HCEC 1CT (cell line): ENCODE data around the gene SLC25A33.
"Not testable (repeated sequence)": the region's sequence is repeated elsewhere in the genome, so short reads cannot be mapped to it uniquely, and the experiment has no call there.

Experiments used
- DNase-seq: peaks from one replicate; pipeline ENCODE4 v3.0.0-alpha.2; 2017

The SLC25A33 gene, protein sequence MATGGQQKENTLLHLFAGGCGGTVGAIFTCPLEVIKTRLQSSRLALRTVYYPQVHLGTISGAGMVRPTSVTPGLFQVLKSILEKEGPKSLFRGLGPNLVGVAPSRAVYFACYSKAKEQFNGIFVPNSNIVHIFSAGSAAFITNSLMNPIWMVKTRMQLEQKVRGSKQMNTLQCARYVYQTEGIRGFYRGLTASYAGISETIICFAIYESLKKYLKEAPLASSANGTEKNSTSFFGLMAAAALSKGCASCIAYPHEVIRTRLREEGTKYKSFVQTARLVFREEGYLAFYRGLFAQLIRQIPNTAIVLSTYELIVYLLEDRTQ

DNA sequence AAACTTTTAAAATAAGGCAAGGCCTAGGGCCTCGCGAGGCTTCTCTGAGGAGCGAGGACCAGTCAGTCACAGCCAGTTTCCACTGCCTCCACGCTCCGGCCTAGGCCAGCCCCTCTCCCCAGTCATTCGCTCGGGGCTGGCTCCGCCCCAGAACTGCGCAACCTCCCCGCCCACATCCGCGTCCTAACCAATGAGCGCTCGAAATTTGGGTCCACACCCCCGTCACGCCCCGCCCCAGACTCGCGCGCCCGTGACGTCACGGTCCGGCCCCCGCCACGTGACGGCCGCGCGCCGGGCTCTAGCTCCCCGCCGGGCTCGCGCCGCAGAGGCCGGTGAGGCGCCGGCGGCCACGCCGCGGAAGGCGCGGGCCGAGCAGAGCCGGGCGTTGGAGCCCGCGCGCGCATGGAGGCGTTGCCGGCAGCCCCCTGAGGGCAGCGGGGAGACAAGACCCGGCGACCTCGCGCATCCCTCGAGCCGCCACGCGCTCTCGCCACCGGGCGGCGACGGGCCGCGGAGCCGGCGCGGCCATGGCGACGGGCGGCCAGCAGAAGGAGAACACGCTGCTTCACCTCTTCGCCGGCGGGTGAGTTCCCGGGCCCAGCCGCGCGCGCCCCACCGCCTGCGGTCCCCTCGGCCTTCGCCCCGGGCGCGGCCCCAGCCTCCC lies at the start of gene SLC25A33:
TSS of gene SLC25A33 (plus strand) at position 301 of the 664 bp plus-strand sequence. CDS start at position 528, 227 bp downstream.
- DNase-seq, result peak; percentile 96

DNA sequence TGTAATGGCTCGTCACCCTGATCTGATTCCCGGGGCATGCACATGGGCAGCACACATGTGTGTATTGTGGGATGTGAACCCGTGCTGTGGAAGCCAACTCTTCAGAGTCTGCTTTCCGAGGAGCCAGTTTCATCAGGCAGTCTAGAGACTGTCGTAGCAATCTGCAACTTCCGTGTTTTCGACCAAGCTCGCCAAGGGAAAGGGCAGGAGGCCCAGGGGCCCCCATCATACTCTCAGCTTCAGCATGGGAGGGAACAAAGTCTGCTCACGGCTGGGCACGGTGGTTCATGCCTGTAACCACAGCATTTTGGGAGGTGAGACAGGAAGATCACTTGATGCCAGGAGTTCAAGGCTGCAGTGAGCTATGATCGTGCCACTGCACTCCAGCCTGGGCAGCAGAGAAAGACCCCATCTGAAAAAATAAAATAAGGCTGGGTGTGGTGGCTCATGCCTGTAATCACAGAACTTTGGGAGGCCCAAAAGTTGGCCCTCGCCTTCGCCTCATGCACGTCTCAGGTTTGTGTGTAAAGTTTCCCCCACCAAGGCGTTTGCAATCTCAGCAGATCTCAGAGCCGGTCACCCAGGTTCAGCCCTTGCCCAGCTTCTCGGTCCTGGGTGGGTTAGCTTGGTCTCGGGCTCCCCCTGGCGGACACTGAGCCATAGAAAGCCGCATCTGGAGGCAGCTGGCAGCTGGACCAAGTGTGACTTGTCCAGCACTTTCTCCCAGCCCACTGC lies 48.5 kb upstream of the SLC25A33 start:
- DNase-seq, result peak; percentile 69

DNA sequence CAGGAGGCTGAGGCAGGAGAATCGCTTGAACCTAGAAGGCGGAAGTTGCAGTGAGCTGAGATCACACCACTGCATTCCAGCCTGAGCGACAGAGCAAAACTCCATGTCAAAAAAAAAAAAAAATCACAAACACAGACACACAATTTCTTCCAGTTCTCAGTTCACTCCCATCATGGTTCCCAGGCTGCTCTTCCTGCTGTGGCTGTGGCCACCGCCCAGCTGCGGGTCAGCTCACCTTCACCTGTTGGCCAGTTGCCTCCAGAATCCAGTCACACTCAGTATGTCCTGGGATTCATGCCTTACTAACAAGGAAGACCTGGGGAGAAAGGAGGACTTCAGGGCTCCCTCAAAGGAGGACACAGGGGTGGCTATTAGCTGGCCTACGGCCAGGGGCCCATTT lies 45.9 kb upstream of the SLC25A33 start:
- no peak for DNase-seq

DNA sequence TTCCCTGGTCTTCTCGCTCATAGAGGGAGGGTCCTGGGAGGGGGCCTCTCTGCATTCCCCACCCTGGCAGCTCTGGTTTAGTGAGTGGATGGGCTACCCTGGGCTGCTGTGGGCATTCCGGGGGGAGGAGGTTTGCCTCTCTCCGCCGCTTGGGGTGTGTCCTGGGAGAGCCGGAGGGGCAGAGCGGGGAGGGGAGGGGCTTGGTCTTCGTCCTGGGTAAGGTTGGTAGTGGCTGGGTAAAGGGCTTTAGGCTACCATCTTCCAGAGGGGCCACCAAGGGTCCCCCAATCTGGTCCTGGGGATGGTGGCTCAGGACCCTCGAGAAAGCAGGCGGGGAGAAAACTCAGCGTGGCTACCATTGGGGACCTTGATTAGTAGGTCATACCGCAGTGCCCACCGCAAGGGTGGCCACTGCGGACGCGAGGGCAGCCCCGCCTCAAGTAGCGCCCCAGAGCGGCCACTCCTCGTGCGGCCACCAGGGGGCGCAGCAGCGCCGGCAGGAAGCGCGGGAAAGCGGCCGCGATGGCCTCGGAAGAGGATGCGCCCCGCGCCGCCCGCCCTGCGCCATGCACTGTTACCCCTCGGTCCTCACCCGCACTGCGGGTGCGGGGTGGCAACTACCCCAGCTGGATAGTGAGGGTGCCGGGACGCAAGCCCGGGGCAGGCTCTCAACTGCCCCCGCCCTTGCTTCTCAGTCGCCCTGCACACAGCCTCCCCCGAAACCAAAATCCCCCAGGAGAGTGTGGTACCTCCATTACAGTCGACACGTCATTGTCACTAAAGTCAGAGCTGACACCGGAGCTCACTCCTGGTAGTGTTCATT lies 44.1 kb upstream of the SLC25A33 start:
- no peak for DNase-seq

DNA sequence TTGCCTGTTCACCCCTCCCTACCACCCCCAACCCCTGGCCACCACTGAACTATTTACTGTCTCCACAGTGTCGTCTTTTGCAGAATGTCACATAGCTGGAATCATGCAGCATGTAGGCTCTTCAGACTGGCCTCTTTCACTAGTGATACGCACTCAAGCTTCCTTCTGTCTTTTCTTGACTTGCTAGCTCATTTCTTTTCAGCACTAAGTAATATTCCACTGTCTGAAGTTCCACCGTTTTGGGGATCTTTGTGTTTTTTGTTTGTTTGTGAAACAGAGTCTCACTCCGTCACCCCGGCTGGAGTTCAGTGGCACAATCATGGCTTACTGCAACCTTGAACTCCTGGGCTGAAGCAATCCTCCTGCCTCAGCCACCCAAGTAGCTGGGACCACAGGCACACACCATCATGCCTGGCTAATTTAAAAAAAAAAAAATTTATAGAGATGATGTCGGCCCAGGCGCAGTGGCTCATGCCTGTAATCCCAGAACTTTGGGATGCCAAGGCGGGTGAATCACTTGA lies 43.4 kb upstream of the SLC25A33 start:
- DNase-seq, result no peak

DNA sequence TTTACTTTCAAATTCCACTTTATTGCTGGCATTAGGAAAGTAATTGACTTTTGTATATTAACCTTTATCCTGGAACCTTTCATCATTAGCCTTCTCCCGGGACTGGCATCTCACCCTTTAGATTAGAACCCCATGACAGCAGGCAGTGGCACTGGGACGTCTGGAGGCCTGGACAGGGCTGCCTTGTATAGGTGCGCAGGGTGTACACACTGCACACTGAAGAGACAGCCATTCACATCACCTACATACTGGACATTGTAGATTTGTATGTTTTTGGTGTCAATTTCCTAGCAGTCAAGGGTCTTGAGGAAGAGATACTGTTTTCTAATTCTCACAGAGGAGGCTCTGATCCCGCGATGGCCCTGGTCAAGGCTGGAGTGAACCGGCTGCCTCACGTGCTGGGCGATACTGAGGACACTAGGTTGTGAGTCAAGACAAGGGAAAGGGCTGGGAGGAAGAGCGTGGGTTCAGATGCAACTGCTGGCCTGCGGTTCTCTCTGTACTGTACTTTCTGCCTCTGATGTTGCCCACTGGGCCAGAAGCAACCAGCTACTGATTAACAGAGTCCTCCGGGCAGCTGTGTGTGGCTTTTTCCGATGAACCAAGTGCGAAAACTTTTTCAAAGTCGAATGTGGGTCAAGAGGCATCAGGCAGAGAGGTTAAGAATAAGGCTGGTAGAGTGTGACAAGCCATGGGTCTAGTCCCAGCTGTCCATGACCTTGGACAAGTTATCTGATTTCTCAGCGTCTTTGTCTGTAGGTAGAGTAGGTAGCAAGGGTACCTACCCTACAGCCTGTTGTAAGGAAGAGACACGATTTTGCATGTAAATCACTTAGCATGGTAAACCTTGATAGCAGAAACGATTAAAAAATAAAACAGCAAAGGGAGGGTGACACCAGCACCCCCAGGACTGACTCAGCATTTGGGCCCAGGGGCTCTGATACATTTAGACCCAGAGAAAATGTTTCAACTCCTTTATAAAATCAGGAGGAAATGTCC lies 38.2 kb upstream of the SLC25A33 start:
- no peak for DNase-seq

DNA sequence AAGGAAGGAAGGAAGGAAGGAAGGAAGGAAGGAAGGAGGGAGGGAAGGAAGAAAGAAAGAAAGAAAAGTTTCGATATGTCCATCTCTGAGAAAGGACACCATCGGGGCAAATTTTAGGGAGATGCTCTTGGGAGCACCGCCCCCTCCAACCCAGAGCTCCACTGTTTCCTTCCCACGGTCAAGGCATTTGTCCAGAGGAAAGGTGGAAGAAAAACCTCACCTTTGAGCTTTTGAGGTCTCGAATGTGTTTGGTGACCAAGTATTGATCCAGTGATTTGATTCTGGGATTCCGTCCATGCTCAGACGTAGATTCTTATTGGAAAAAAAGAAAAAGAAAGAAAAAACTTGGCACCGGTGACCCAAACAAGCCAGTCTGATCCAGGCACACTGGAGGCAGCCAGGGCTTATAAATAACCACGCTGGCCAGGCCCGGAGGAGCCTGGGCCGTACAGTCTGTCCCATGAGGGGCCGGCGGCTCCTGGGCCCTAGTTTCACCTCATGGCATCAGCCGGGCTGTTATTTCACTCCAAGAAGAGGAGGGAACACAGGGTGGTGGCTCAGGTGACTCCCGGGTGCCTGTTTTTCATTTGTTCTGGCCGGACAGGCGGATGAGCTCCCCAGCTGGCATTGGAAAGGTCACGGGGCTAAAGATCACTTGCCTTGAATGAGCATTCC lies 36.1 kb upstream of the SLC25A33 start:
- DNase-seq, result no peak

DNA sequence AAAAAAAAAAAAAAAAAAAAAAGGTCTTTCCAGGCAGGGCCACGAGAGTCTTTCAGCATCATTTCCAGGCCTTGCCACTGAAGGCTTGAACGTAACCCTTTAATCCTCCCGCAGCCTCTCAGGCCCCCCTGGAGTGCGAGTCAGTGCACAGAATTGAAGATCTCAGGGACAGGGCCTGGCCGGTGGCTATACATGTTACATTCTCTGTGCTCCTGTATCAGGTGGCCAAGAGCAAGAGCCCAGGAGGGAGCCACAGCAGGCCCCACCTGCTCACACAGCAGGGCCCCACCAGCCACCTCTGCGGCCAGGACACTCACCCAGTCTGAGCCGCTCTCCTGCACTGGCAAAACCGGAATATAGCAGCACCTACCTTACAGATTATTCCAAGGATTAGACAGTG lies 34.1 kb upstream of the SLC25A33 start:
- no peak for DNase-seq

DNA sequence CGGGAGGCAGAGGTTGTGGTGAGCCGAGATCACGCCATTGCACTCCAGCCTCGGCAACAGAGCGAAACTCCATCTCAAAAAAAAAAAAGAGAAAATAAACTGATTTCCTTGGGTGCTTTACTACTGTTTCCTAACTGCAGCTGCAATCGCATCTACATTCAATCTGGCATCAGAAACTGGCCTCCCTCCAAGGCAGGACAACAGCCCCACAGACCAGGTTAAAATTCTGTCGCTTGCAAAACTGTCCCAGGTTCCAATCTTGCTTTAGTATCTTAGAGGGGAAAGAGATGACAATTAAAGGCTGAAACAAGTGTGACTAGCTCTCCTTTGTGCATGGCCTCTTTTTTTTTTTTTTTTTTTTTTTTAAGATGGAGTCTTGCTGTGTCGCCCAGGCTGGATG lies 32.4 kb upstream of the SLC25A33 start:
- DNase-seq, result no peak

DNA sequence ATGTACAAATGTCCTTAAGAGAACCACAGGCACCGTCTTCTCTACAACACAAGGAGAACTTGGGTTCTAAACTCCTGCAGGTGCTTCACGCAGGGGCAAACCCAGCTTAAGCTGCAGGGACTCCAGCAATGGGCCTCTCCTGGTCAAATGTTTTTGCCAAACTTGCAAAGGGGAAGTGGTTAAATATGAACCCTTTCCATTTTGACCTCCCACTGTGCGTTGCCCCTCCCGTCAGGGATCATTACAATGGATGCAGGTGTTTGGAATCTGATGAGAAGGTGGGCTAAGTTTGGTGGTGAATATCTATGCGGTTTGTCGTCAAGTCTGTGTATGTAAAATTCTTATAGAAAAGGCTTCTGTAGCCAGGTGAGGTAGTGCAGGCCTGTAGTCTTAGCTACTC lies 29.1 kb upstream of the SLC25A33 start:
- no peak for DNase-seq

DNA sequence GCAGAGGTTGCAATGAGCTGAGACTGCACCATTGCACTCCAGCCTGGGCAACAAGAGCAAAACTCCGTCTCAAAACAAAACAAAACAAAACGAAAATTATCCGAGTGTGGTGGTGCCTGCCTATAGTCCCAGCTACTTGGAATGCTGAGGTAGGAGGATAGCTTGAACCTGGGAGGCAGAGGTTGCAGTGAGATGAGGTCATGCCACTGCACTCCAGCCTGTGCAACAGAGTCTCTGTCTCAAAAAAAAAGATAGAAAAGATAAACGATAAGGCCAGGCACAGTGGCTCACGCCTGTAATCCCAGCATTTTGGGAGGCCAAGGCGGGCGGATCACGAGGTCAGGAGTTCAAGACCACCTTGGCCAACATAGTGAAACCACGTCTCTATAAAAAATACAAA lies 23.7 kb upstream of the SLC25A33 start:
- DNase-seq, result not testable (repeated sequence)

DNA sequence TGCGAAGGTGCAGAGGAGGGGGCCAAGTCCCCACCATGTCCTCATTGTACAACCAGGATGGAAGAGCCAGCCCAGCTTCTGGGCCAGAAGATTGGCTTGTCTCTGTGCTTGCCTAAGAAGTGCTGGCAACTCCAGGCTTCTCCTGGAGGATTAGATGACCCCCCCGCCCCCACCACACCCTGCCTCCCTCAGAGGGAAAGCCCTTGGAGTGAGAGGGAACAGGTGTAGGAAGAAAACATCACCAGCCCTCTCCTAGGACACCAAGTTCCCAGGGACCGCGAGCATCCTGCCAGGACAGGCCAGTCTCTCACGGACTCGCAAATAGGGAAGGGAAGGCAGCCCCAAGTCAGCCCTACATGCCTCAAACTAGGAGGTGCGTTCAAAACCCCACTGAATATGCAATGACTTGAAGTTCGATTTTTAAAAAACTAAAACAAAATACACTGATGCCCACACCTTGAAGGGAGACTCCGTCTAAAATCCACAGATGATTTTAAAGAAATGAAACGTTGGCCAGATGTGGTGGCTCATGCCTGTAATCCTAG lies 20.7 kb upstream of the SLC25A33 start:
- no peak for DNase-seq

DNA sequence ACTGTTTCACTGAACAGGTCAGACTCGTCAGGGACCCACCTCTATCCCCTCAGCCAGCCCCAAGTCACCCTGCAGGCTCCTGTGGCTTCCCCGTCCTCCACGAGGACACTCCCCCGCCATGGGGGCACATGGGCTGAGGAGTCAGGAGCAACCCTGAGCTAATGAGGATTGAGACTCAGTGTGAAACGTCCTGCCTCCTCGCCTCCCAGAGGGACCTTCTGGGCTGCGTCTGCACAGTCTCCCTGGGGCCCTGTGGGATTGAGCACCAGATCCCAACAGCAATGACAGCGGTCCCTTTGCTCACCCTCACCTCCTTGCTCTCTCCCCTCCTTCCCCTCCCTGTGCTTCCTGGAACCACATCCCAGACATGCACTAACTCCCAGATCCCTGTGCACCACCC lies 18.9 kb upstream of the SLC25A33 start:
- DNase-seq, result no peak

DNA sequence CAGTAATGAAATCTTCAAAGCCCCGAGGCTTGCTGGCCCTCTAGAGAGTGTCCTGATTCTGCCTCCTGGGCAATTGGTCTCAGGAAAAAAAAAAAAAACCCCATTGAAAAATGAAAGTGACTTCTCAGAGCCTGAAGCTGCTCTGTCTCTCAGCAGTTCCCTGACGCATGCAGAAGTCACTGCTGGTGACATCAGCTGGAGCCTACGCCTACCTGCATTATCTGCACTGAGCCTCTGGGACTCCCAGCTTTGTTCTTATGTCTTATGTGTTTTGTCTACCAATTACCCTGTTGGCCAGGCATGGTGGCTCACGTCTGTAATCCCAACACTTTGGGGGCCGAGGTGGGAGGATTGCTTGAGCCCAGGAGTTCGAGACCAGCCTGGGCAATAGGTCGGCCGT lies 10.1 kb upstream of the SLC25A33 start:
- DNase-seq, result no peak

DNA sequence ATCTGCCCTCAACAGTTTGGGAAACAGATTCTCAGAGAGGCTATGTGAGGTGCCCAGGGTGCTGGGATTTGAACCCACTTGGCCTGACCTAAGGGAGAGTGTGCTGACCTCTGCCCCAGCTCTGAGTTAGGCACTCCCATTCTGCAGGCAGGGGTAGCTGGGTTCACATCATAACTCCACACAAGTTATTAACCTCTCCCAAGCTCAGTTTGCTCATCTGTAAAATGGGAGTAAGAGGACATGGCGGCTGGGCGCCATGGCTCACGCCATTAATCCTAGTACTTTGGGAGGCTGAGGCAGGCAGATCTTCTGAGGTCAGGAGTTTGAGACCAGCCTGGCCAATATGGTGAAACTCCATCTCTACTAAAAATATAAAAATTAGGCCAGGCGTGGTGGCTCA lies 8.9 kb upstream of the SLC25A33 start:
- DNase-seq, result no peak

DNA sequence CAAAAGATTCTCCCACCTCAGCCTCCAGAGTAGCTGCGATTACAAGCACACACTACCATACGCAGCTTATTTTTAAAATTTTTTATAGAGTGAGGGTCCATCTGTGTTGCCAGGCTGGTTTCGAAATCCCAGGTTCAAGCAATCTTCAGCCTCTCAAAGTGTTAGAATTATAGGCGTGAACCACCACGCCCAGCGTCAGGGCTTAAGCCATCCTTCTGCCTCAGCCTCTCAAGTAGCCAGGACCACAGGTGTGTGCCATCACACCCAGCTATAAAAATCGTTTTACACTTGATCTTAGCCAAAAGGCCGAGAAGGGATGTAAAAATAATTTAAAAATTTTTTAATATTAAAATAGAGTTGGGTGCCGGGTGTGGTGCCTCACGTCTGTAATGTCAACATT lies 4.3 kb upstream of the SLC25A33 start:
- DNase-seq, result no peak

DNA sequence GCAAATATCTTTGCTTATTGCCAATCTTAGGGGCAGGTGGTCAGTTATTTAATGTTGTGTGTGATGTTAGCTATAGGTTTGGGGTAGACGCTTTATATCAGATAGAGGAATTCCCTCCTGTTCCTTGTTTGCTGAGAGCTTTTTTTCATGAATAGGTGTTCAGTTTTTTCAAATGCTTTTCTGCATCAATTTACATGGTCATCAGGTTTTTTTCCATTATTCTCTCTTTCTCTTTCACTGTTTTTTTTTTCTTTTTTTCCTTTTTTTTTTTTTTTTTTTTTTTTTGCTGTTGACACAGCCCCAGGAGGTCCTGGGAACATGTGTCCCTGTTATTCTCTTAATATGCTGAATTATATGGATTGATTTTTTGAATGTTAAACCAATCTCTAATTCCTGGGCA lies 3.0 kb upstream of the SLC25A33 start:
- no peak for DNase-seq

DNA sequence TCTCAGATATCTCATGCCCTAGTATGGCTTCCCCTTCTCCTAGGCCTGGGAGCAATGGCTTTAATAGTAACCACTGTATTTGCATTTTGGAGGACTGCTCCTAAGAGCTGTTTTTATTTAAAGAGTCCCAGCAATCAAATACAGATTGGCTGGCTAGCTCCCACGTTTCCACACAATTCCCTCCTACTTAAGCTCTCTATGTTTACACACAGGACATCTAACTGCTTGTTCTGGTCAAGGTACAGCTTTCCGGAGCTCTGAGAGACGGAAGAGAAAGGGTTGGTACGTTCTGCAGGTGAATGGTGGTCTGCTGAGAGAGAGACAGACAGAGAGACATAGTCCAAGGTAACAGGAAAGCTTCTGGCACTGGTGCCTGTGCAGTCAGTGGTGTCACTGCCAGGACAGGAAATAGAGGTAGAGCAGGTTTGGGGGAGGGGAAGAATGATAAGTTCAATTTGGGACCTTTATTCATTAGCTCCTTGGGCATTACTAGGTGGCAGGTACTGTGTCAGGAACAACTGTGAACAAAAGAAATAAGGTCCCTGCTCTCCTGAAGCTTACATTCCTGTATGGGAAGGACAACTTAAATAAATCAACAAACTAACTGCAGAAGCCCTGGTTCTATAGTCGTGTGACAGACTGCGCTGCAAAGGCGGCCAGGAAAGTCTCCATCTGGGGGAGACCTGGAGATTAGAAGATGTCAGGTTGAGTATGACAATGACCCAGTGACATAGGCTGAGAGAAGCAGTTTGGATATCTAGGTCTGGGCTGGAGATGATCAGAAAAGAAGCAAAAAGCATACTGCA lies 1.2 kb upstream of the SLC25A33 start:
- DNase-seq, result no peak

DNA sequence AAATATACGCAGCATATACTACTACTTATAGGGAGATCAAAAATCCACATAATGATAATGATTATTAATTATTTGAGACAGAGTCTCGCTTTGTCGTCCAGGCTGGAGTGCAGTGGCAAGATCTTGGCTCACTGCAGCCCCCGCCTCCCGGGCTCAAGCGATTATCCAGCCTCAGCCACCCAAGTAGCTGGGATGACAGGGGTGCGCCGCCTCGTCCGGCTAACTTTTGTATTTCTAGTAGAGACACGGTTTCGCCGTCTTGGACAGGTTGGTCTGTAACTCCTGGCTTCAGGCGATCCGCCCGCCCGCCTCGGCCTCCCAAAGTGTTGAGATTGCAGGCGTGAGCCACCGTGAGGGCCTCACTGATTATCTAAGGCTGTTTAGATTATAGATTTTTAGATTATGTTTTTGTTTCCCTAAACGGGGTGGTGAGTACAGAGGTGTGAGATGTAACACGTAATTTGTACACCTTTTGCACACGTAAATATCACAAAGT lies 548 bp upstream of the SLC25A33 start:
- DNase-seq, result no peak
